RCC 7860 (cell line): ENCODE data around the gene GNG10.
"Not testable (repeated sequence)": the region's sequence is repeated elsewhere in the genome, so short reads cannot be mapped to it uniquely, and the experiment has no call there.

Experiments
- DNase-seq: peaks from one replicate; pipeline ENCODE4 v3.0.0-alpha.2; 2015; ENCODE audit warnings: low spot score
- FAIRE-seq: peaks from 2 replicates; lab custom pipeline; 2012; peaks lifted over from hg19 to GRCh38; lab: Jason Lieb, UNC

GNG10 gene

GRCh38 chr9:111648066-111648465 is 13.3 kb upstream of the GNG10 start:
- DNase-seq (no peak), FAIRE-seq (no peak)

GRCh38 chr9:111649016-111649415 is 12.4 kb upstream of the GNG10 start:
- DNase-seq (no peak), FAIRE-seq (no peak)

- DNase-seq (no peak), FAIRE-seq (no peak)
Measured at GRCh38 chr9:111657051-111657450, 4.4 kb upstream of the GNG10 start.

GRCh38 chr9:111658943-111659342 is 2.5 kb upstream of the GNG10 start:
- DNase-seq (no peak), FAIRE-seq (no peak)

- FAIRE-seq, result no peak
- DNase-seq, result no peak
Measured at GRCh38 chr9:111659691-111660090, 1.7 kb upstream of the GNG10 start.

- DNase-seq (no peak), FAIRE-seq (no peak)
Measured at GRCh38 chr9:111661802-111662521, 557 bp downstream of the GNG10 start.

GRCh38 chr9:111662576-111663300 is 1.3 kb downstream of the GNG10 start:
- no peak for DNase-seq
- FAIRE-seq, result no peak

- FAIRE-seq, result no peak
Measured at GRCh38 chr9:111663301-111663823, 2.0 kb downstream of the GNG10 start.

GRCh38 chr9:111668026-111668573 is 6.7 kb downstream of the GNG10 start:
- FAIRE-seq (no peak), DNase-seq (no peak)

More at GRCh38 chr9:111663301-111663823, 2.0 kb downstream of the GNG10 start:
- DNase-seq, result no peak

GRCh38 chr9:111668601-111669000 is 7.2 kb downstream of the GNG10 start:
- FAIRE-seq, DNase-seq: not testable (repeated sequence)

- FAIRE-seq (no peak), DNase-seq (no peak)
Measured at GRCh38 chr9:111674319-111674718, 12.9 kb downstream of the GNG10 start.

- FAIRE-seq (no peak), DNase-seq (no peak)
Measured at GRCh38 chr9:111676116-111676515, 14.7 kb downstream of the GNG10 start.

GRCh38 chr9:111678293-111678692 is 16.9 kb downstream of the GNG10 start:
- FAIRE-seq, result no peak
- DNase-seq, result no peak

- no peak for FAIRE-seq
Measured at GRCh38 chr9:111679199-111679598, 17.8 kb downstream of the GNG10 start.

GRCh38 chr9:111683392-111683791 is 22.0 kb downstream of the GNG10 start:
- DNase-seq (no peak), FAIRE-seq (no peak)

More at GRCh38 chr9:111679199-111679598, 17.8 kb downstream of the GNG10 start:
- DNase-seq, result no peak

- FAIRE-seq, result peak; percentile 87
- peak; percentile 54 for DNase-seq
Measured at GRCh38 chr9:111691672-111692329, 30.4 kb downstream of the GNG10 start.

GRCh38 chr9:111696796-111697195 is 35.4 kb downstream of the GNG10 start:
- DNase-seq (no peak), FAIRE-seq (no peak)

- no peak for FAIRE-seq
- no peak for DNase-seq
Measured at GRCh38 chr9:111700776-111701175, 39.4 kb downstream of the GNG10 start.

GRCh38 chr9:111704503-111704902 is 43.1 kb downstream of the GNG10 start:
- no peak for FAIRE-seq
- DNase-seq, result no peak

GRCh38 chr9:111711548-111711947 is 50.1 kb downstream of the GNG10 start:
- DNase-seq, result no peak
- FAIRE-seq, result no peak

GRCh38 chr9:111712369-111712768 is 51.0 kb downstream of the GNG10 start:
- FAIRE-seq, result no peak
- no peak for DNase-seq
